HEK293 (cell line): Measurements from ENCODE around the gene BEST2.

Source experiments
- GFI1B ChIP-seq: fragments of 450-650 bp; formaldehyde crosslinking; IDR thresholded peaks from 2 replicates; pipeline ENCODE4 v1.5.1; 2016; ENCODE audit warnings: missing biosample characterization, missing genetic modification characterization
- MEIS1 ChIP-seq: sonication (generic); formaldehyde crosslinking; IDR thresholded peaks from 2 replicates; pipeline ENCODE4 v1.8.1; 2022; ENCODE audit warnings: missing genetic modification reagents, mild to moderate bottlenecking, borderline replicate concordance
- OSR2 ChIP-seq: fragments of 450-650 bp; formaldehyde crosslinking; IDR thresholded peaks from 2 replicates; pipeline ENCODE4 v1.5.1; 2016; ENCODE audit warnings: missing biosample characterization, missing genetic modification characterization
- RBAK ChIP-seq: fragments of 450-650 bp; formaldehyde crosslinking; IDR thresholded peaks from 2 replicates; pipeline ENCODE4 v1.5.1; 2016; ENCODE audit warnings: missing biosample characterization, missing genetic modification characterization
- REPIN1 ChIP-seq: fragments of 450-650 bp; formaldehyde crosslinking; IDR thresholded peaks from 2 replicates; pipeline ENCODE4 v1.5.1; 2017; ENCODE audit warnings: missing biosample characterization, missing genetic modification characterization, low read depth
- ZEB2 ChIP-seq: fragments of 450-650 bp; formaldehyde crosslinking; IDR thresholded peaks from 2 replicates; pipeline ENCODE4 v1.5.1; 2016; ENCODE audit warnings: missing biosample characterization, missing genetic modification characterization
- ZNF112 ChIP-seq: fragments of 450-650 bp; formaldehyde crosslinking; IDR thresholded peaks from 2 replicates; pipeline ENCODE4 v1.5.0; 2017; ENCODE audit warnings: missing biosample characterization, missing genetic modification characterization
- ZNF133 ChIP-seq: fragments of 450-650 bp; formaldehyde crosslinking; IDR thresholded peaks from 2 replicates; pipeline ENCODE4 v1.5.1; 2016; ENCODE audit warnings: missing biosample characterization, missing genetic modification characterization
- ZNF138 ChIP-seq: fragments of 450-650 bp; formaldehyde crosslinking; IDR thresholded peaks from 2 replicates; pipeline ENCODE4 v1.5.1; 2016; ENCODE audit warnings: missing biosample characterization, missing genetic modification characterization, borderline replicate concordance
- ZNF19 ChIP-seq: fragments of 450-650 bp; formaldehyde crosslinking; IDR thresholded peaks from 2 replicates; pipeline ENCODE4; 2016; ENCODE audit warnings: missing biosample characterization, missing genetic modification characterization, low read depth
- ZNF211 ChIP-seq: fragments of 450-650 bp; formaldehyde crosslinking; IDR thresholded peaks from 2 replicates; pipeline ENCODE4 v1.5.1; 2016; ENCODE audit warnings: low read depth, missing biosample characterization, missing genetic modification characterization
- ZNF223 ChIP-seq: fragments of 450-650 bp; formaldehyde crosslinking; IDR thresholded peaks from 2 replicates; pipeline ENCODE4 v1.5.1; 2016; ENCODE audit warnings: missing biosample characterization, missing genetic modification characterization
- ZNF433 ChIP-seq: fragments of 450-650 bp; formaldehyde crosslinking; IDR thresholded peaks from 2 replicates; pipeline ENCODE4 v1.5.1; 2016; ENCODE audit warnings: missing biosample characterization, missing genetic modification characterization, low read depth
- ZNF621 ChIP-seq: fragments of 450-650 bp; formaldehyde crosslinking; IDR thresholded peaks from 2 replicates; pipeline ENCODE4 v1.5.1; 2017; ENCODE audit warnings: missing biosample characterization, missing genetic modification characterization
- ZNF701 ChIP-seq: fragments of 450-650 bp; formaldehyde crosslinking; IDR thresholded peaks from 2 replicates; pipeline ENCODE4 v1.5.1; 2016; ENCODE audit warnings: missing biosample characterization, missing genetic modification characterization
- ZNF747 ChIP-seq: fragments of 450-650 bp; formaldehyde crosslinking; IDR thresholded peaks from 2 replicates; pipeline ENCODE4 v1.5.1; 2016; ENCODE audit warnings: missing biosample characterization, missing genetic modification characterization
- ZNF777 ChIP-seq: fragments of 450-650 bp; formaldehyde crosslinking; IDR thresholded peaks from 2 replicates; pipeline ENCODE4 v1.5.1; 2017; ENCODE audit warnings: missing biosample characterization, missing genetic modification characterization, borderline replicate concordance
- ZNF791 ChIP-seq: fragments of 450-650 bp; formaldehyde crosslinking; IDR thresholded peaks from 2 replicates; pipeline ENCODE4 v1.5.1; 2016; ENCODE audit warnings: missing biosample characterization, missing genetic modification characterization
- ZXDB ChIP-seq: fragments of 450-650 bp; formaldehyde crosslinking; IDR thresholded peaks from 2 replicates; pipeline ENCODE4 v1.5.1; 2016; ENCODE audit warnings: missing biosample characterization, missing genetic modification characterization
- TF ChIP-seq, protein P1 (sequence below): fragments of 450-650 bp; formaldehyde crosslinking; IDR thresholded peaks from 2 replicates; pipeline ENCODE4 v1.5.1; 2017; ENCODE audit warnings: missing biosample characterization, missing genetic modification characterization
- TF ChIP-seq, protein P2 (sequence below): fragments of 450-650 bp; formaldehyde crosslinking; conservative IDR thresholded peaks from 2 replicates; pipeline ENCODE4 v1.5.1; 2016; ENCODE audit warnings: low read depth, missing biosample characterization, missing genetic modification characterization
- TF ChIP-seq, protein P3 (sequence below): fragments of 450-650 bp; formaldehyde crosslinking; IDR thresholded peaks from 2 replicates; pipeline ENCODE4 v1.5.1; 2016; ENCODE audit warnings: missing biosample characterization, missing genetic modification characterization, borderline replicate concordance
- TF ChIP-seq, protein P4 (sequence below): fragments of 450-650 bp; formaldehyde crosslinking; IDR thresholded peaks from 2 replicates; pipeline ENCODE4 v1.5.1; 2017; ENCODE audit warnings: missing biosample characterization, missing genetic modification characterization
- TF ChIP-seq, protein P5 (sequence below): fragments of 450-650 bp; formaldehyde crosslinking; IDR thresholded peaks from 2 replicates; pipeline ENCODE4 v1.5.1; 2016; ENCODE audit warnings: missing biosample characterization, missing genetic modification characterization

Gene BEST2

DNA sequence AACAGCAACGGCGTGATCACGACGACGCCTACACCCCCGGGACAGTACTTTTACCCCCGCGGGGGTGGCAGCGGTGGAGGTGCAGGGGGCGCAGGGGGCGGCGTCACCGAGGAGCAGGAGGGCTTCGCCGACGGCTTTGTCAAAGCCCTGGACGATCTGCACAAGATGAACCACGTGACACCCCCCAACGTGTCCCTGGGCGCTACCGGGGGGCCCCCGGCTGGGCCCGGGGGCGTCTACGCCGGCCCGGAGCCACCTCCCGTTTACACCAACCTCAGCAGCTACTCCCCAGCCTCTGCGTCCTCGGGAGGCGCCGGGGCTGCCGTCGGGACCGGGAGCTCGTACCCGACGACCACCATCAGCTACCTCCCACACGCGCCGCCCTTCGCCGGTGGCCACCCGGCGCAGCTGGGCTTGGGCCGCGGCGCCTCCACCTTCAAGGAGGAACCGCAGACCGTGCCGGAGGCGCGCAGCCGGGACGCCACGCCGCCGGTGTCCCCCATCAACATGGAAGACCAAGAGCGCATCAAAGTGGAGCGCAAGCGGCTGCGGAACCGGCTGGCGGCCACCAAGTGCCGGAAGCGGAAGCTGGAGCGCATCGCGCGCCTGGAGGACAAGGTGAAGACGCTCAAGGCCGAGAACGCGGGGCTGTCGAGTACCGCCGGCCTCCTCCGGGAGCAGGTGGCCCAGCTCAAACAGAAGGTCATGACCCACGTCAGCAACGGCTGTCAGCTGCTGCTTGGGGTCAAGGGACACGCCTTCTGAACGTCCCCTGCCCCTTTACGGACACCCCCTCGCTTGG, 40.7 kb downstream of the BEST2 start (continued):
- TF ChIP-seq, protein P1, sequence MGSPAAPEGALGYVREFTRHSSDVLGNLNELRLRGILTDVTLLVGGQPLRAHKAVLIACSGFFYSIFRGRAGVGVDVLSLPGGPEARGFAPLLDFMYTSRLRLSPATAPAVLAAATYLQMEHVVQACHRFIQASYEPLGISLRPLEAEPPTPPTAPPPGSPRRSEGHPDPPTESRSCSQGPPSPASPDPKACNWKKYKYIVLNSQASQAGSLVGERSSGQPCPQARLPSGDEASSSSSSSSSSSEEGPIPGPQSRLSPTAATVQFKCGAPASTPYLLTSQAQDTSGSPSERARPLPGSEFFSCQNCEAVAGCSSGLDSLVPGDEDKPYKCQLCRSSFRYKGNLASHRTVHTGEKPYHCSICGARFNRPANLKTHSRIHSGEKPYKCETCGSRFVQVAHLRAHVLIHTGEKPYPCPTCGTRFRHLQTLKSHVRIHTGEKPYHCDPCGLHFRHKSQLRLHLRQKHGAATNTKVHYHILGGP: no peak
- no peak for TF ChIP-seq GFI1B (tag by site-specific recombination)
- no peak for TF ChIP-seq ZNF211 (tag by site-specific recombination)
- no peak for TF ChIP-seq RBAK (tag by site-specific recombination)
- no peak for TF ChIP-seq ZNF433 (tag by site-specific recombination)
- TF ChIP-seq ZNF621 (tag by site-specific recombination): no peak
- no peak for TF ChIP-seq REPIN1
- peak; percentile 76 for TF ChIP-seq OSR2 (tag by site-specific recombination)
- no peak for TF ChIP-seq ZNF223
- TF ChIP-seq ZNF791 (tag by site-specific recombination): no peak
- TF ChIP-seq ZNF138 (tag by site-specific recombination): no peak
- TF ChIP-seq, protein P2, sequence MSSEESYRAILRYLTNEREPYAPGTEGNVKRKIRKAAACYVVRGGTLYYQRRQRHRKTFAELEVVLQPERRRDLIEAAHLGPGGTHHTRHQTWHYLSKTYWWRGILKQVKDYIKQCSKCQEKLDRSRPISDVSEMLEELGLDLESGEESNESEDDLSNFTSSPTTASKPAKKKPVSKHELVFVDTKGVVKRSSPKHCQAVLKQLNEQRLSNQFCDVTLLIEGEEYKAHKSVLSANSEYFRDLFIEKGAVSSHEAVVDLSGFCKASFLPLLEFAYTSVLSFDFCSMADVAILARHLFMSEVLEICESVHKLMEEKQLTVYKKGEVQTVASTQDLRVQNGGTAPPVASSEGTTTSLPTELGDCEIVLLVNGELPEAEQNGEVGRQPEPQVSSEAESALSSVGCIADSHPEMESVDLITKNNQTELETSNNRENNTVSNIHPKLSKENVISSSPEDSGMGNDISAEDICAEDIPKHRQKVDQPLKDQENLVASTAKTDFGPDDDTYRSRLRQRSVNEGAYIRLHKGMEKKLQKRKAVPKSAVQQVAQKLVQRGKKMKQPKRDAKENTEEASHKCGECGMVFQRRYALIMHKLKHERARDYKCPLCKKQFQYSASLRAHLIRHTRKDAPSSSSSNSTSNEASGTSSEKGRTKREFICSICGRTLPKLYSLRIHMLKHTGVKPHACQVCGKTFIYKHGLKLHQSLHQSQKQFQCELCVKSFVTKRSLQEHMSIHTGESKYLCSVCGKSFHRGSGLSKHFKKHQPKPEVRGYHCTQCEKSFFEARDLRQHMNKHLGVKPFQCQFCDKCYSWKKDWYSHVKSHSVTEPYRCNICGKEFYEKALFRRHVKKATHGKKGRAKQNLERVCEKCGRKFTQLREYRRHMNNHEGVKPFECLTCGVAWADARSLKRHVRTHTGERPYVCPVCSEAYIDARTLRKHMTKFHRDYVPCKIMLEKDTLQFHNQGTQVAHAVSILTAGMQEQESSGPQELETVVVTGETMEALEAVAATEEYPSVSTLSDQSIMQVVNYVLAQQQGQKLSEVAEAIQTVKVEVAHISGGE: peak; percentile 94
- TF ChIP-seq, protein P3, sequence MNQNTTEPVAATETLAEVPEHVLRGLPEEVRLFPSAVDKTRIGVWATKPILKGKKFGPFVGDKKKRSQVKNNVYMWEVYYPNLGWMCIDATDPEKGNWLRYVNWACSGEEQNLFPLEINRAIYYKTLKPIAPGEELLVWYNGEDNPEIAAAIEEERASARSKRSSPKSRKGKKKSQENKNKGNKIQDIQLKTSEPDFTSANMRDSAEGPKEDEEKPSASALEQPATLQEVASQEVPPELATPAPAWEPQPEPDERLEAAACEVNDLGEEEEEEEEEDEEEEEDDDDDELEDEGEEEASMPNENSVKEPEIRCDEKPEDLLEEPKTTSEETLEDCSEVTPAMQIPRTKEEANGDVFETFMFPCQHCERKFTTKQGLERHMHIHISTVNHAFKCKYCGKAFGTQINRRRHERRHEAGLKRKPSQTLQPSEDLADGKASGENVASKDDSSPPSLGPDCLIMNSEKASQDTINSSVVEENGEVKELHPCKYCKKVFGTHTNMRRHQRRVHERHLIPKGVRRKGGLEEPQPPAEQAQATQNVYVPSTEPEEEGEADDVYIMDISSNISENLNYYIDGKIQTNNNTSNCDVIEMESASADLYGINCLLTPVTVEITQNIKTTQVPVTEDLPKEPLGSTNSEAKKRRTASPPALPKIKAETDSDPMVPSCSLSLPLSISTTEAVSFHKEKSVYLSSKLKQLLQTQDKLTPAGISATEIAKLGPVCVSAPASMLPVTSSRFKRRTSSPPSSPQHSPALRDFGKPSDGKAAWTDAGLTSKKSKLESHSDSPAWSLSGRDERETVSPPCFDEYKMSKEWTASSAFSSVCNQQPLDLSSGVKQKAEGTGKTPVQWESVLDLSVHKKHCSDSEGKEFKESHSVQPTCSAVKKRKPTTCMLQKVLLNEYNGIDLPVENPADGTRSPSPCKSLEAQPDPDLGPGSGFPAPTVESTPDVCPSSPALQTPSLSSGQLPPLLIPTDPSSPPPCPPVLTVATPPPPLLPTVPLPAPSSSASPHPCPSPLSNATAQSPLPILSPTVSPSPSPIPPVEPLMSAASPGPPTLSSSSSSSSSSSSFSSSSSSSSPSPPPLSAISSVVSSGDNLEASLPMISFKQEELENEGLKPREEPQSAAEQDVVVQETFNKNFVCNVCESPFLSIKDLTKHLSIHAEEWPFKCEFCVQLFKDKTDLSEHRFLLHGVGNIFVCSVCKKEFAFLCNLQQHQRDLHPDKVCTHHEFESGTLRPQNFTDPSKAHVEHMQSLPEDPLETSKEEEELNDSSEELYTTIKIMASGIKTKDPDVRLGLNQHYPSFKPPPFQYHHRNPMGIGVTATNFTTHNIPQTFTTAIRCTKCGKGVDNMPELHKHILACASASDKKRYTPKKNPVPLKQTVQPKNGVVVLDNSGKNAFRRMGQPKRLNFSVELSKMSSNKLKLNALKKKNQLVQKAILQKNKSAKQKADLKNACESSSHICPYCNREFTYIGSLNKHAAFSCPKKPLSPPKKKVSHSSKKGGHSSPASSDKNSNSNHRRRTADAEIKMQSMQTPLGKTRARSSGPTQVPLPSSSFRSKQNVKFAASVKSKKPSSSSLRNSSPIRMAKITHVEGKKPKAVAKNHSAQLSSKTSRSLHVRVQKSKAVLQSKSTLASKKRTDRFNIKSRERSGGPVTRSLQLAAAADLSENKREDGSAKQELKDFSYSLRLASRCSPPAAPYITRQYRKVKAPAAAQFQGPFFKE (tag by site-specific recombination): no peak
- no peak for TF ChIP-seq MEIS1 (CRISPR knock-in tag)
- no peak for TF ChIP-seq ZNF19 (tag by site-specific recombination)
- no peak for TF ChIP-seq ZNF701 (tag by site-specific recombination)
- TF ChIP-seq, protein P4, sequence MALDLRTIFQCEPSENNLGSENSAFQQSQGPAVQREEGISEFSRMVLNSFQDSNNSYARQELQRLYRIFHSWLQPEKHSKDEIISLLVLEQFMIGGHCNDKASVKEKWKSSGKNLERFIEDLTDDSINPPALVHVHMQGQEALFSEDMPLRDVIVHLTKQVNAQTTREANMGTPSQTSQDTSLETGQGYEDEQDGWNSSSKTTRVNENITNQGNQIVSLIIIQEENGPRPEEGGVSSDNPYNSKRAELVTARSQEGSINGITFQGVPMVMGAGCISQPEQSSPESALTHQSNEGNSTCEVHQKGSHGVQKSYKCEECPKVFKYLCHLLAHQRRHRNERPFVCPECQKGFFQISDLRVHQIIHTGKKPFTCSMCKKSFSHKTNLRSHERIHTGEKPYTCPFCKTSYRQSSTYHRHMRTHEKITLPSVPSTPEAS: no peak
- TF ChIP-seq ZXDB (tag by site-specific recombination): peak; percentile 43
- TF ChIP-seq, protein P5, sequence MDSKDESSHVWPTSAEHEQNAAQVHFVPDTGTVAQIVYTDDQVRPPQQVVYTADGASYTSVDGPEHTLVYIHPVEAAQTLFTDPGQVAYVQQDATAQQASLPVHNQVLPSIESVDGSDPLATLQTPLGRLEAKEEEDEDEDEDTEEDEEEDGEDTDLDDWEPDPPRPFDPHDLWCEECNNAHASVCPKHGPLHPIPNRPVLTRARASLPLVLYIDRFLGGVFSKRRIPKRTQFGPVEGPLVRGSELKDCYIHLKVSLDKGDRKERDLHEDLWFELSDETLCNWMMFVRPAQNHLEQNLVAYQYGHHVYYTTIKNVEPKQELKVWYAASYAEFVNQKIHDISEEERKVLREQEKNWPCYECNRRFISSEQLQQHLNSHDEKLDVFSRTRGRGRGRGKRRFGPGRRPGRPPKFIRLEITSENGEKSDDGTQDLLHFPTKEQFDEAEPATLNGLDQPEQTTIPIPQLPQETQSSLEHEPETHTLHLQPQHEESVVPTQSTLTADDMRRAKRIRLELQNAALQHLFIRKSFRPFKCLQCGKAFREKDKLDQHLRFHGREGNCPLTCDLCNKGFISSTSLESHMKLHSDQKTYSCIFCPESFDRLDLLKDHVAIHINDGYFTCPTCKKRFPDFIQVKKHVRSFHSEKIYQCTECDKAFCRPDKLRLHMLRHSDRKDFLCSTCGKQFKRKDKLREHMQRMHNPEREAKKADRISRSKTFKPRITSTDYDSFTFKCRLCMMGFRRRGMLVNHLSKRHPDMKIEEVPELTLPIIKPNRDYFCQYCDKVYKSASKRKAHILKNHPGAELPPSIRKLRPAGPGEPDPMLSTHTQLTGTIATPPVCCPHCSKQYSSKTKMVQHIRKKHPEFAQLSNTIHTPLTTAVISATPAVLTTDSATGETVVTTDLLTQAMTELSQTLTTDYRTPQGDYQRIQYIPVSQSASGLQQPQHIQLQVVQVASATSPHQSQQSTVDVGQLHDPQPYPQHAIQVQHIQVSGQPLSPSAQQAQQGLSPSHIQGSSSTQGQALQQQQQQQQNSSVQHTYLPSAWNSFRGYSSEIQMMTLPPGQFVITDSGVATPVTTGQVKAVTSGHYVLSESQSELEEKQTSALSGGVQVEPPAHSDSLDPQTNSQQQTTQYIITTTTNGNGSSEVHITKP: no peak
- TF ChIP-seq ZNF747 (tag by site-specific recombination): no peak
- TF ChIP-seq ZNF777 (tag by site-specific recombination): 0 out of 2 replicates have a peak, but pooled peaks have one; percentile 67
- no peak for TF ChIP-seq ZNF133 (tag by site-specific recombination)
- TF ChIP-seq ZEB2 (tag by site-specific recombination): peak; percentile 58; the same call in 1 of the 2 replicates
- TF ChIP-seq ZNF112 (tag by site-specific recombination): no peak
